ENCODE results near the gene LANCL2.
"Not testable (repeated sequence)": the region's sequence is repeated elsewhere in the genome, so short reads cannot be mapped to it uniquely, and the experiment has no call there.

Gene LANCL2

GRCh38 chr7:55467047-55467593 lies 102.0 kb downstream of the LANCL2 start:
- H3K4me3 ChIP-seq (ENCODE audit: control insufficient read depth in 1 of 7, extremely low read depth in 1 of 7, insufficient read depth in 4 of 7, low read depth in 2 of 7, low read length in 6 of 7): no peak overlapping the region
- H3K36me3 ChIP-seq (ENCODE audit: control insufficient read depth in 4 of 4, insufficient read depth in 4 of 4, low read length in 3 of 4): peaks cover 0 to 21% (median 7%) of the 10 kb centered on the region in 4 experiments
- CTCF ChIA-PET: no interaction called here
- H3K27me3 ChIP-seq (replicated peaks in 2 of 5; ENCODE audit: control insufficient read depth in 4 of 5, insufficient read depth in 5 of 5, low read length in 4 of 5): no peaks in the 10 kb centered on the region
- H3K4me1 ChIP-seq (ENCODE audit: control extremely low read depth in 1 of 4, control insufficient read depth in 4 of 4, insufficient read depth in 4 of 4, low read length in 3 of 4): no peaks in the 10 kb centered on the region
- H3K27ac ChIP-seq (ENCODE audit: insufficient read depth in 1 of 2, low read depth in 1 of 2, low read length in 2 of 2, poor library complexity in 1 of 2, severe bottlenecking in 2 of 2): no peak overlapping the region
- 98% methylated on average over 7 of the region's 7 CpGs for WGBS (ENCODE audit: insufficient coverage)
- H3K9me3 ChIP-seq (ENCODE audit: control extremely low read depth in 1 of 5, control insufficient read depth in 4 of 5, insufficient read depth in 2 of 5, low read depth in 1 of 5, low read length in 4 of 5): peaks cover 0 to 8% (median 4%) of the 10 kb centered on the region in 5 experiments
- POLR2A ChIA-PET: no interaction called here
- DNase-seq: no peak

GRCh38 chr7:55468495-55468894 lies 103.4 kb downstream of the LANCL2 start:
- no peak overlapping the region for H3K4me3 ChIP-seq (ENCODE audit: control insufficient read depth in 1 of 7, extremely low read depth in 1 of 7, insufficient read depth in 4 of 7, low read depth in 2 of 7, low read length in 6 of 7)
- no peak overlapping the region for H3K27ac ChIP-seq (ENCODE audit: insufficient read depth in 1 of 2, low read depth in 1 of 2, low read length in 2 of 2, poor library complexity in 1 of 2, severe bottlenecking in 2 of 2)
- H3K9me3 ChIP-seq (ENCODE audit: control extremely low read depth in 1 of 5, control insufficient read depth in 4 of 5, insufficient read depth in 2 of 5, low read depth in 1 of 5, low read length in 4 of 5): peaks cover 0 to 7% (median 4%) of the 10 kb centered on the region in 5 experiments
- 100% methylated on average over 8 of the region's 8 CpGs for WGBS (ENCODE audit: insufficient coverage)
- ChIA-PET POLR2A (no interaction called here), CTCF (interaction anchor here (1.3 kb wide), 1 partner anchor 21 kb away, joined by 3 read pairs; no protein-coding TSS in a partner anchor)
- no peak for DNase-seq
- no peaks in the 10 kb centered on the region for H3K4me1 ChIP-seq (ENCODE audit: control extremely low read depth in 1 of 4, control insufficient read depth in 4 of 4, insufficient read depth in 4 of 4, low read length in 3 of 4)
- H3K27me3 ChIP-seq (replicated peaks in 2 of 5; ENCODE audit: control insufficient read depth in 4 of 5, insufficient read depth in 5 of 5, low read length in 4 of 5): no peaks in the 10 kb centered on the region
- H3K36me3 ChIP-seq (ENCODE audit: control insufficient read depth in 4 of 4, insufficient read depth in 4 of 4, low read length in 3 of 4): peaks cover 2 to 25% (median 8%) of the 10 kb centered on the region in 4 experiments

- no peak for DNase-seq
- H3K27ac ChIP-seq (ENCODE audit: insufficient read depth in 1 of 2, low read depth in 1 of 2, low read length in 2 of 2, poor library complexity in 1 of 2, severe bottlenecking in 2 of 2): no peak overlapping the region
- no peaks in the 10 kb centered on the region for H3K4me1 ChIP-seq (ENCODE audit: control extremely low read depth in 1 of 4, control insufficient read depth in 4 of 4, insufficient read depth in 4 of 4, low read length in 3 of 4)
- H3K9me3 ChIP-seq (ENCODE audit: control extremely low read depth in 1 of 5, control insufficient read depth in 4 of 5, insufficient read depth in 2 of 5, low read depth in 1 of 5, low read length in 4 of 5): peaks cover 0 to 2% (median 0%) of the 10 kb centered on the region in 5 experiments
- ChIA-PET POLR2A (no interaction called here), CTCF (interaction anchor here (1.2 kb wide), 1 partner anchor 11 kb away, joined by 3 read pairs; no protein-coding TSS in a partner anchor)
- peaks cover 2 to 20% (median 6%) of the 10 kb centered on the region in 4 experiments for H3K36me3 ChIP-seq (ENCODE audit: control insufficient read depth in 4 of 4, insufficient read depth in 4 of 4, low read length in 3 of 4)
- no peaks in the 10 kb centered on the region for H3K27me3 ChIP-seq (replicated peaks in 2 of 5; ENCODE audit: control insufficient read depth in 4 of 5, insufficient read depth in 5 of 5, low read length in 4 of 5)
- no peak overlapping the region for H3K4me3 ChIP-seq (ENCODE audit: control insufficient read depth in 1 of 7, extremely low read depth in 1 of 7, insufficient read depth in 4 of 7, low read depth in 2 of 7, low read length in 6 of 7)
- WGBS (ENCODE audit: insufficient coverage): no CpG with 5 or more reads among the region's 2 CpGs
Observed at GRCh38 chr7:55469271-55469681, 104.1 kb downstream of the LANCL2 start.

- H3K27me3 ChIP-seq (replicated peaks in 2 of 5; ENCODE audit: control insufficient read depth in 4 of 5, insufficient read depth in 5 of 5, low read length in 4 of 5): no peaks in the 10 kb centered on the region
- no peaks in the 10 kb centered on the region for H3K4me1 ChIP-seq (ENCODE audit: control extremely low read depth in 1 of 4, control insufficient read depth in 4 of 4, insufficient read depth in 4 of 4, low read length in 3 of 4)
- POLR2A ChIA-PET: no interaction called here
- H3K27ac ChIP-seq (ENCODE audit: insufficient read depth in 1 of 2, low read depth in 1 of 2, low read length in 2 of 2, poor library complexity in 1 of 2, severe bottlenecking in 2 of 2): no peak overlapping the region
- WGBS (ENCODE audit: insufficient coverage): 61% methylated on average over 3 of the region's 3 CpGs
- no peak for DNase-seq
- H3K4me3 ChIP-seq (ENCODE audit: control insufficient read depth in 1 of 7, extremely low read depth in 1 of 7, insufficient read depth in 4 of 7, low read depth in 2 of 7, low read length in 6 of 7): no peak overlapping the region
- CTCF ChIA-PET: interaction anchor here (1.2 kb wide), 1 partner anchor 10 kb away, joined by 3 read pairs; no protein-coding TSS in a partner anchor
- H3K9me3 ChIP-seq (ENCODE audit: control extremely low read depth in 1 of 5, control insufficient read depth in 4 of 5, insufficient read depth in 2 of 5, low read depth in 1 of 5, low read length in 4 of 5): peaks cover 0 to 2% (median 0%) of the 10 kb centered on the region in 5 experiments
- H3K36me3 ChIP-seq (ENCODE audit: control insufficient read depth in 4 of 4, insufficient read depth in 4 of 4, low read length in 3 of 4): peaks cover 2 to 15% (median 5%) of the 10 kb centered on the region in 4 experiments
Observed at GRCh38 chr7:55469721-55470120, 104.6 kb downstream of the LANCL2 start.

GRCh38 chr7:55470261-55470660 lies 105.1 kb downstream of the LANCL2 start:
- POLR2A ChIA-PET: no interaction called here
- H3K27ac ChIP-seq (ENCODE audit: insufficient read depth in 1 of 2, low read depth in 1 of 2, low read length in 2 of 2, poor library complexity in 1 of 2, severe bottlenecking in 2 of 2): no peak overlapping the region

GRCh38 chr7:55471594-55471993 lies 106.5 kb downstream of the LANCL2 start:
- peaks cover 0 to 12% (median 4%) of the 10 kb centered on the region in 4 experiments for H3K36me3 ChIP-seq (ENCODE audit: control insufficient read depth in 4 of 4, insufficient read depth in 4 of 4, low read length in 3 of 4)
- WGBS (ENCODE audit: insufficient coverage): 100% methylated on average over 1 of the region's 9 CpGs
- DNase-seq; H3K9me3 ChIP-seq (ENCODE audit: control extremely low read depth in 1 of 5, control insufficient read depth in 4 of 5, insufficient read depth in 2 of 5, low read depth in 1 of 5, low read length in 4 of 5); CTCF ChIA-PET; H3K4me3 ChIP-seq (ENCODE audit: control insufficient read depth in 1 of 7, extremely low read depth in 1 of 7, insufficient read depth in 4 of 7, low read depth in 2 of 7, low read length in 6 of 7); H3K27ac ChIP-seq (ENCODE audit: insufficient read depth in 1 of 2, low read depth in 1 of 2, low read length in 2 of 2, poor library complexity in 1 of 2, severe bottlenecking in 2 of 2); H3K4me1 ChIP-seq (ENCODE audit: control extremely low read depth in 1 of 4, control insufficient read depth in 4 of 4, insufficient read depth in 4 of 4, low read length in 3 of 4); POLR2A ChIA-PET; H3K27me3 ChIP-seq (replicated peaks in 2 of 5; ENCODE audit: control insufficient read depth in 4 of 5, insufficient read depth in 5 of 5, low read length in 4 of 5): not testable (repeated sequence)

More at GRCh38 chr7:55470261-55470660, 105.1 kb downstream of the LANCL2 start:
- no peaks in the 10 kb centered on the region for H3K4me1 ChIP-seq (ENCODE audit: control extremely low read depth in 1 of 4, control insufficient read depth in 4 of 4, insufficient read depth in 4 of 4, low read length in 3 of 4)
- CTCF ChIA-PET: no interaction called here
- H3K36me3 ChIP-seq (ENCODE audit: control insufficient read depth in 4 of 4, insufficient read depth in 4 of 4, low read length in 3 of 4): peaks cover 0 to 12% (median 3%) of the 10 kb centered on the region in 4 experiments
- WGBS (ENCODE audit: insufficient coverage): 85% methylated on average over 2 of the region's 2 CpGs
- no peaks in the 10 kb centered on the region for H3K27me3 ChIP-seq (replicated peaks in 2 of 5; ENCODE audit: control insufficient read depth in 4 of 5, insufficient read depth in 5 of 5, low read length in 4 of 5)
- no peak for DNase-seq
- H3K4me3 ChIP-seq (ENCODE audit: control insufficient read depth in 1 of 7, extremely low read depth in 1 of 7, insufficient read depth in 4 of 7, low read depth in 2 of 7, low read length in 6 of 7): no peak overlapping the region
- peaks cover 0 to 2% (median 0%) of the 10 kb centered on the region in 5 experiments for H3K9me3 ChIP-seq (ENCODE audit: control extremely low read depth in 1 of 5, control insufficient read depth in 4 of 5, insufficient read depth in 2 of 5, low read depth in 1 of 5, low read length in 4 of 5)

- H3K27me3 ChIP-seq (replicated peaks in 2 of 5; ENCODE audit: control insufficient read depth in 4 of 5, insufficient read depth in 5 of 5, low read length in 4 of 5); H3K4me3 ChIP-seq (ENCODE audit: control insufficient read depth in 1 of 7, extremely low read depth in 1 of 7, insufficient read depth in 4 of 7, low read depth in 2 of 7, low read length in 6 of 7); H3K4me1 ChIP-seq (ENCODE audit: control extremely low read depth in 1 of 4, control insufficient read depth in 4 of 4, insufficient read depth in 4 of 4, low read length in 3 of 4); H3K9me3 ChIP-seq (ENCODE audit: control extremely low read depth in 1 of 5, control insufficient read depth in 4 of 5, insufficient read depth in 2 of 5, low read depth in 1 of 5, low read length in 4 of 5); DNase-seq; POLR2A ChIA-PET; H3K27ac ChIP-seq (ENCODE audit: insufficient read depth in 1 of 2, low read depth in 1 of 2, low read length in 2 of 2, poor library complexity in 1 of 2, severe bottlenecking in 2 of 2); CTCF ChIA-PET: not testable (repeated sequence)
- H3K36me3 ChIP-seq (ENCODE audit: control insufficient read depth in 4 of 4, insufficient read depth in 4 of 4, low read length in 3 of 4): peaks cover 0 to 18% (median 4%) of the 10 kb centered on the region in 4 experiments
- WGBS (ENCODE audit: insufficient coverage): no CpG with 5 or more reads among the region's 14 CpGs
Observed at GRCh38 chr7:55472406-55472805, 107.3 kb downstream of the LANCL2 start.

Data from common myeloid progenitor, CD34-positive (primary cell).